ENCODE measurements around the gene PANX2.
"Not testable (repeated sequence)": the region's sequence is repeated elsewhere in the genome, so short reads cannot be mapped to it uniquely, and the experiment has no call there.

PANX2 gene

GRCh38 chr22:50170453-50171318 lies at the start of gene PANX2:
Gene PANX2, plus strand, starts transcription at chr22:50170731. Its CDS starts 0 bp downstream, at chr22:50170731.
- no peak for DNase-seq (ENCODE audit: low read depth, low spot score)

- DNase-seq (ENCODE audit: low read depth, low spot score): no peak
These were observed 49.3 kb upstream of the PANX2 start for GRCh38 chr22:50121202-50121740.

GRCh38 chr22:50123119-50123518 lies 47.4 kb upstream of the PANX2 start:
- no peak for DNase-seq (ENCODE audit: low read depth, low spot score)

GRCh38 chr22:50125029-50125428 lies 45.5 kb upstream of the PANX2 start:
- DNase-seq (ENCODE audit: low read depth, low spot score): no peak

- DNase-seq (ENCODE audit: low read depth, low spot score): no peak
These were observed 41.3 kb upstream of the PANX2 start for GRCh38 chr22:50129121-50129736.

- DNase-seq (ENCODE audit: low read depth, low spot score): no peak
These were observed 38.6 kb upstream of the PANX2 start for GRCh38 chr22:50131894-50132293.

GRCh38 chr22:50134481-50134880 lies 36.0 kb upstream of the PANX2 start:
- no peak for DNase-seq (ENCODE audit: low read depth, low spot score)

- DNase-seq (ENCODE audit: low read depth, low spot score): no peak
These were observed 33.9 kb upstream of the PANX2 start for GRCh38 chr22:50136581-50137015.

GRCh38 chr22:50137277-50137676 lies 33.3 kb upstream of the PANX2 start:
- DNase-seq (ENCODE audit: low read depth, low spot score): not testable (repeated sequence)

GRCh38 chr22:50138041-50138440 lies 32.5 kb upstream of the PANX2 start:
- no peak for DNase-seq (ENCODE audit: low read depth, low spot score)

GRCh38 chr22:50138988-50139387 lies 31.5 kb upstream of the PANX2 start:
- DNase-seq (ENCODE audit: low read depth, low spot score): no peak

GRCh38 chr22:50139843-50140415 lies 30.6 kb upstream of the PANX2 start:
- no peak for DNase-seq (ENCODE audit: low read depth, low spot score)

- no peak for DNase-seq (ENCODE audit: low read depth, low spot score)
These were observed 29.9 kb upstream of the PANX2 start for GRCh38 chr22:50140615-50141014.

GRCh38 chr22:50141462-50141861 lies 29.1 kb upstream of the PANX2 start:
- no peak for DNase-seq (ENCODE audit: low read depth, low spot score)

- DNase-seq (ENCODE audit: low read depth, low spot score): no peak
These were observed 28.6 kb upstream of the PANX2 start for GRCh38 chr22:50141891-50142363.

- no peak for DNase-seq (ENCODE audit: low read depth, low spot score)
These were observed 27.4 kb upstream of the PANX2 start for GRCh38 chr22:50143096-50143495.

GRCh38 chr22:50144005-50144614 lies 26.4 kb upstream of the PANX2 start:
- no peak for DNase-seq (ENCODE audit: low read depth, low spot score)

GRCh38 chr22:50145721-50146438 lies 24.7 kb upstream of the PANX2 start:
- no peak for DNase-seq (ENCODE audit: low read depth, low spot score)

- no peak for DNase-seq (ENCODE audit: low read depth, low spot score)
These were observed 23.9 kb upstream of the PANX2 start for GRCh38 chr22:50146439-50147238.

All from brain pericyte (primary cell).